ENCODE data around the gene ADGRF1. TPM values are rescaled to one million over a fixed set of nuclear protein-coding genes. Genes with fewer than 3 reads are reported as not detected.
A peak's percentile ranks its signal among the peaks of the same experiment; 100 is the strongest.

Gene ADGRF1
- total and polyA plus RNA-seq, 2 donors (not counting 1 experiment from before 2014, with no cell fraction given), result not detected

DNA sequence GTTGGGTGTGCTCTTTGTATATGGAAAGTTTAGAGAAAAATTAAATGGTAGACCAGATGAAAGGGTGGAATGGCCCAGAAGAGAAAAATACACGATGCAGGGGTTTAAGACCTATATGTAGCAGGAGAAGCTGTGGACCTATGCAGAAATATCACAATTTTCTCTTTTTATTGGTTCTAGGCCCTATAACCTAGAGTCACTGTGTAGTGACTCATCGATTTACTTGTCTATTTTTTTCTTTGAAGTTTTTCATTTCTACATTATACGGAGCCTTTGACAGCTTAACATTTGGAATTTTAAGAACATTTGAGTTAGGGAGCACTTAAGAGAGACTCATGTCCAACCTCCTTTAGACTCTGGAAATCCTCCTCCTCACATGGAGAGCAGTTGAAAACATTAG lies 28.3 kb upstream of the ADGRF1 start:
- H3K4me3 ChIP-seq (replicated peaks in 1 of 4; ENCODE audit: control extremely low read depth in 1 of 4, insufficient read depth in 1 of 4, low read depth in 3 of 4, low read length in 4 of 4), result no peak overlapping the region
- no peak for TF ChIP-seq EZH2 (IDR thresholded peaks at IDR 0.05; ENCODE audit: low read length, missing control alignments)
- TF ChIP-seq, protein P1, sequence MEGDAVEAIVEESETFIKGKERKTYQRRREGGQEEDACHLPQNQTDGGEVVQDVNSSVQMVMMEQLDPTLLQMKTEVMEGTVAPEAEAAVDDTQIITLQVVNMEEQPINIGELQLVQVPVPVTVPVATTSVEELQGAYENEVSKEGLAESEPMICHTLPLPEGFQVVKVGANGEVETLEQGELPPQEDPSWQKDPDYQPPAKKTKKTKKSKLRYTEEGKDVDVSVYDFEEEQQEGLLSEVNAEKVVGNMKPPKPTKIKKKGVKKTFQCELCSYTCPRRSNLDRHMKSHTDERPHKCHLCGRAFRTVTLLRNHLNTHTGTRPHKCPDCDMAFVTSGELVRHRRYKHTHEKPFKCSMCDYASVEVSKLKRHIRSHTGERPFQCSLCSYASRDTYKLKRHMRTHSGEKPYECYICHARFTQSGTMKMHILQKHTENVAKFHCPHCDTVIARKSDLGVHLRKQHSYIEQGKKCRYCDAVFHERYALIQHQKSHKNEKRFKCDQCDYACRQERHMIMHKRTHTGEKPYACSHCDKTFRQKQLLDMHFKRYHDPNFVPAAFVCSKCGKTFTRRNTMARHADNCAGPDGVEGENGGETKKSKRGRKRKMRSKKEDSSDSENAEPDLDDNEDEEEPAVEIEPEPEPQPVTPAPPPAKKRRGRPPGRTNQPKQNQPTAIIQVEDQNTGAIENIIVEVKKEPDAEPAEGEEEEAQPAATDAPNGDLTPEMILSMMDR (conservative IDR thresholded peaks at IDR 0.05 in 1 of 2, IDR thresholded peaks at IDR 0.05 in 1 of 2; ENCODE audit: low read depth in 1 of 2, low read length in 2 of 2), result no peak
- H3K4me2 ChIP-seq (ENCODE audit: extremely low read depth, insufficient read depth, low read length), result no peak overlapping the region
- H2AFZ ChIP-seq (ENCODE audit: low read length), result no peak overlapping the region
- no peak overlapping the region for H3K27ac ChIP-seq (ENCODE audit: insufficient read depth, low read length)
- H3K36me3 ChIP-seq (ENCODE audit: control insufficient read depth, insufficient read depth, low read length), result no peaks in the 10 kb centered on the region
- H3K4me1 ChIP-seq (ENCODE audit: control insufficient read depth, extremely low read depth, insufficient read depth, low read length), result no peaks in the 10 kb centered on the region
- no peaks in the 10 kb centered on the region for H3K9me3 ChIP-seq (ENCODE audit: control insufficient read depth, insufficient read depth, low read depth, low read length)
- no peak for DNase-seq (ENCODE audit: low read depth in 2 of 2)
- H4K20me1 ChIP-seq (ENCODE audit: control insufficient read depth, extremely low read depth, insufficient read depth, low read length), result no peaks in the 10 kb centered on the region
- H3K79me2 ChIP-seq (ENCODE audit: control insufficient read depth, insufficient read depth, low read length), result no peaks in the 10 kb centered on the region
- no peak overlapping the region for H3K9ac ChIP-seq (ENCODE audit: insufficient read depth, low read length)
- H3K27me3 ChIP-seq (ENCODE audit: control insufficient read depth, insufficient read depth, low read length), result peaks cover 2% of the 10 kb centered on the region

DNA sequence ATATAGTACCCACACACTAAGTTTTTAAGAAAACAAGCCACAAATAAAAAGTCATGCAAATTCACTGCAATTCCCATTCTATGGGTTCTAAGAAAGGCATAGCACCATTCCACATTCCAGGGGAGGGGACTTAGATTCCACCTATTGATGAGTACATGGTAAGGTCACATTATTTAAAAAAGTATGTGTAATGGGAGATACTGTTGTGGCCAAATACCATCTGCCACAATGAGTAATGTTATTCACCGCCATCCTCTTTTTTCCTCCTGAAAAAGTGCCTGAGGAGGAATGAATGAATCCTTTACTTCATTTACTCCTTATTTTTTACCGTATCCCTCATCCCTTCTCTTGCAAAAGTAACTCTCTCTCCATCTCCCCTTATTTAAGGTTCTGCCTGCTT lies 27.0 kb upstream of the ADGRF1 start:
- Histone ChIP-seq H3K36me3 (ENCODE audit: control insufficient read depth, insufficient read depth, low read length) (no peaks in the 10 kb centered on the region), H4K20me1 (ENCODE audit: control insufficient read depth, extremely low read depth, insufficient read depth, low read length) (no peaks in the 10 kb centered on the region), H3K27me3 (ENCODE audit: control insufficient read depth, insufficient read depth, low read length) (no peaks in the 10 kb centered on the region), H3K9ac (ENCODE audit: insufficient read depth, low read length) (no peak overlapping the region), H3K27ac (ENCODE audit: insufficient read depth, low read length) (no peak overlapping the region), H3K4me2 (ENCODE audit: extremely low read depth, insufficient read depth, low read length) (no peak overlapping the region), H3K4me3 (replicated peaks in 1 of 4; ENCODE audit: control extremely low read depth in 1 of 4, insufficient read depth in 1 of 4, low read depth in 3 of 4, low read length in 4 of 4) (no peak overlapping the region), H3K4me1 (ENCODE audit: control insufficient read depth, extremely low read depth, insufficient read depth, low read length) (no peaks in the 10 kb centered on the region), H2AFZ (ENCODE audit: low read length) (no peak overlapping the region), H3K9me3 (ENCODE audit: control insufficient read depth, insufficient read depth, low read depth, low read length) (no peaks in the 10 kb centered on the region), H3K79me2 (ENCODE audit: control insufficient read depth, insufficient read depth, low read length) (no peaks in the 10 kb centered on the region)
- TF ChIP-seq, protein P1 (conservative IDR thresholded peaks at IDR 0.05 in 1 of 2, IDR thresholded peaks at IDR 0.05 in 1 of 2; ENCODE audit: low read depth in 1 of 2, low read length in 2 of 2), result no peak
- TF ChIP-seq EZH2 (IDR thresholded peaks at IDR 0.05; ENCODE audit: low read length, missing control alignments), result no peak
- DNase-seq (ENCODE audit: low read depth in 2 of 2), result peak in 1 of 2 donors; percentile 30

DNA sequence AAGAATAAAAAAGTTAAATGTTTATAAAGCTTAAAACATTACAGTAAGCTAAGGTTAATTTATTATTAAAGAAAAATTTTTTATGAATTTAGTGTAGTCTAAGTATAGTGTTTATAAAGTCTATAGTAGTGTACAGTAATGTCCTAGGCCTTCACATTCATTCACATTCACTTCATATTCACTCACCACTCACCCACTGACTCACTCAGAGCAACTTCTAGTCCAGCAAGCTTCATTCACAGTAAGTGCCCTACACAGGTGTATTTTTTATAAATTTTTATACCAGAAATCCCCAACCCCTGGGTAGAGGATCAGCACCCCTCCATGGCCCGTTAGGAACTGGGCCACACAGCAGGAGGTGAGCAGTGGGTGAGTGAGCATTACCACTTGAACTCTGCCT lies 24.3 kb upstream of the ADGRF1 start:
- Histone ChIP-seq H3K36me3 (ENCODE audit: control insufficient read depth, insufficient read depth, low read length) (no peaks in the 10 kb centered on the region), H3K79me2 (ENCODE audit: control insufficient read depth, insufficient read depth, low read length) (no peaks in the 10 kb centered on the region), H3K27ac (ENCODE audit: insufficient read depth, low read length) (no peak overlapping the region), H3K9ac (ENCODE audit: insufficient read depth, low read length) (no peak overlapping the region), H3K27me3 (ENCODE audit: control insufficient read depth, insufficient read depth, low read length) (no peaks in the 10 kb centered on the region), H3K4me3 (replicated peaks in 1 of 4; ENCODE audit: control extremely low read depth in 1 of 4, insufficient read depth in 1 of 4, low read depth in 3 of 4, low read length in 4 of 4) (no peak overlapping the region), H2AFZ (ENCODE audit: low read length) (no peak overlapping the region), H3K4me1 (ENCODE audit: control insufficient read depth, extremely low read depth, insufficient read depth, low read length) (no peaks in the 10 kb centered on the region), H3K4me2 (ENCODE audit: extremely low read depth, insufficient read depth, low read length) (no peak overlapping the region), H3K9me3 (ENCODE audit: control insufficient read depth, insufficient read depth, low read depth, low read length) (no peaks in the 10 kb centered on the region), H4K20me1 (ENCODE audit: control insufficient read depth, extremely low read depth, insufficient read depth, low read length) (no peaks in the 10 kb centered on the region)
- peak in 1 of 2 donors; percentile 25 for DNase-seq (ENCODE audit: low read depth in 2 of 2)
- no peak for TF ChIP-seq EZH2 (IDR thresholded peaks at IDR 0.05; ENCODE audit: low read length, missing control alignments)
- TF ChIP-seq, protein P1 (conservative IDR thresholded peaks at IDR 0.05 in 1 of 2, IDR thresholded peaks at IDR 0.05 in 1 of 2; ENCODE audit: low read depth in 1 of 2, low read length in 2 of 2), result no peak
